HG03521 (cell line): ENCODE results near the gene LIPN.
"Not testable (repeated sequence)": the region's sequence is repeated elsewhere in the genome, so short reads cannot be mapped to it uniquely, and the experiment has no call there.

Experiments
- ATAC-seq: cut with Tn5 transposase; IDR thresholded peaks from one replicate; pipeline ENCODE4 v1.9.1; 2021; ENCODE audit warnings: mild to moderate bottlenecking, moderate library complexity; ENCODE audit not compliant: unreplicated experiment

The LIPN gene

GRCh38 chr10:88759366-88760101 is at the start of gene LIPN:
Gene LIPN, plus strand, starts transcription at chr10:88760020. Its CDS starts 1,386 bp downstream, at chr10:88761406.
- ATAC-seq = no peak

DNA sequence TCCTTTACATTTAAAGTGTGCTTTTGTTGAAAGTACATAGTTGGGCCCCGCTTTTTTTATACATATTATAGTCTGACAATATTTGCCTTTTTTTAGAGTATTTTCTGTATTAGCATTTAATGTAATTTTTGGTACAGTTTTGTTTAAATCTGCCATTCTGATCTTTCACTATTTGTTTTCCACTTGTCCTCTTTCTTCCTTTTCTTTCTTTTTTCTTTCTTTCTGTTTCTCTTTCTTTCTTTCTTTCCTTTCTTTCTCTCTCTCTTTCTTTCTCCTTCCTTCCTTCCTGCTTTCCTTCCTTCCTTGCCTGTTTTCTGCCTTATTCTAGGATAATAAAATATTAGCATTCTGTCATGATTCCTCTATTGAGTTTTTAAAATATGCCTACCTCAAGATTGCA is 44.3 kb upstream of the LIPN start:
- no peak for ATAC-seq

- no peak for ATAC-seq
These were observed 38.4 kb upstream of the LIPN start for GRCh38 chr10:88721392-88721791.

DNA sequence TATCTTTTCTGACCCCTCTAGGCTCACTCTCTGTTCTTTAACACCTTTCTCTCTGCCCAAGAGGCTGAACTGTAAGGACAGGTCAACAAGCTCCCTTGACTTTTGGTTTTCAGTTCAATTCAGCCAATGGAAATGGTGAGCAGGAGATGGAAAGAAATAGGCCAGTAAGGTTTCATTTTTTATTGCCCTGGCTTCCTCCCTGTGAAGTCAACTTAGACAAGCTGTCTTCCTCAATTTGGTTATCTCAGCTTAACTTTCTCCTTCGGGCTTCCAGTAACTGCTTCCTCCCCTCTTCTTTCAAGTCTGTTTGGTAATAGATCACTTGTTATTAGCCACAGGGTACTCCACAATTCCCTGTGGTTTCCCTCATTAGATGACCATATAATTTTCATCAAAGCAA is 34.0 kb upstream of the LIPN start:
- ATAC-seq = no peak

- no peak for ATAC-seq
These were observed 31.6 kb upstream of the LIPN start for GRCh38 chr10:88728107-88728763.

- ATAC-seq = no peak
These were observed 29.0 kb upstream of the LIPN start for GRCh38 chr10:88730864-88731263.

DNA sequence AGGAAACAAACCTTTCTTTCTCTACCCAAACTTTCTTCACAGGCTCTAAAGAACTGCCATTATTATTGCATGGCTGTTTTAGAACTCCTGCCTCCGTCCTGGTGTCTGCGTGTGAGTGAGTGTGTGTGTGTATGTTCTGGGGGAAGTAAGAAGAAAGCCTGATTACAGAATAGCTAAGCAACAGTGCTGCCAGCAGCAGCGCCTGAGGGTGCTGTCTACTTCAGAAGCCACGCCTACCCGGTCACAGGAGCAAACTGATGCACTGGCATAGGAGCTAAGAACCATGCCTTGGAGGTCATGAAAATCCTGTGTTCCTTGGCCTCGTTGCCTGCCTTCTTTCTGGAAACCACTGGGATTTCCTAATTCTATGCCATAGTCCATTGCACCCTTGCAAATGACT is 28.5 kb upstream of the LIPN start:
- no peak for ATAC-seq

DNA sequence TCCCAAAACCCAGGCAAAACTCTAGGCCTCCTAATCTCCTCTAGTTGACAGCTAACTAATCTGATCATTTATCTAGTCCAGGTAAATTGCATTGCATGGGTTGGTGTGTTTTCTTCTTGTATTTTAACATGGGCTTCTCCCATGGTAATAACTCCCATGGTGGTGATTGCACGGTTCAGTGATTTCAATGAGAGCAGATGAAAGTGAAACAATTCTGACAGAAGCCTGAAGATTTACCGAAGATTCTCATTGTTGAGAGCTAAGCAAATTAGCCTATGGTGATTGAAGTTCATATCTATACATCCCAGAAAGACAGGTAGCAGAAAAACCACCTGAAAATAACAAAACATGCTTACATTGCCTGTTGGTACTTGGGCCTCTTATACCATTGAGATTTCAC is 26.6 kb upstream of the LIPN start:
- ATAC-seq = no peak

- no peak for ATAC-seq
These were observed 24.2 kb upstream of the LIPN start for GRCh38 chr10:88735661-88736060.

- not testable (repeated sequence) for ATAC-seq
These were observed 17.9 kb upstream of the LIPN start for GRCh38 chr10:88741921-88742320.

- no peak for ATAC-seq
These were observed 17.4 kb upstream of the LIPN start for GRCh38 chr10:88742448-88742847.

DNA sequence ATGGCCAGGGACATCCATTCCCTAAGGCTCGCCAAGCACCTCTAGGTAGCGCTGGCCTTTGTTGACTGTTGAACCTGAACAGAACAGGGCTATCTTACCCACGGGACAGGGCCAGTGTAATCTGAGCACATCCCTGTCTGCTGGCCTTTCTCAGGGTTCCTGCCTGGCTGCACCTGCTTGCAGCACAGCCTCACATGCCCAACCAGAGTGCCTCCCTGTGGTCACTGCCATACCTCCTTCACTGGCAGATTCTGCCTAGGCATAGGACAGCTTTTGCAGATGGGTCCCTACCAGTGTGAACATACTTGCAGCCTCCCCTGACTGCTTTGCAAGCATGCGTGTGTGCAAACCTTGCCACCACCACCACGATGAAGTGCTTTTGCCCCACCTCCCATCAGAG is 15.8 kb upstream of the LIPN start:
- no peak for ATAC-seq

GRCh38 chr10:88745633-88746032 is 14.2 kb upstream of the LIPN start:
- ATAC-seq = no peak

DNA sequence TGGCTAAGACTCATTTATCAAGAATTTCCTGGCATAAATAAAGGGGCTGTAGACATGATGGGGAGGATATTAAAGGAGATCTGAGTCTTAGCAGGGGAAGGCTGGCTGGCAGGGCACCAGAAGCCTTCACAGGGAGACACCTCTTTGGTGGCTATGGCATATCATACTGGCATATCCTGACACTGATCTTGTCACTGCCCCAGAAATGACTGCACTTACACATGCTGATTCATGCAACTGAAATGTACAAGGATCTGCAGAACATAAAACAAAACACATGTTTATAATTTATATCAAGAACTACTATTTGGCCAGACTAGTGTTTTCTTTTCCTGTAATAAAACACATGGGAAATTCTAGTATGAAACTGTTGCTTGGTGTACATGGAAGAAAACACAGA is 5.5 kb upstream of the LIPN start:
- ATAC-seq = no peak

GRCh38 chr10:88755753-88756152 is 4.1 kb upstream of the LIPN start:
- no peak for ATAC-seq

DNA sequence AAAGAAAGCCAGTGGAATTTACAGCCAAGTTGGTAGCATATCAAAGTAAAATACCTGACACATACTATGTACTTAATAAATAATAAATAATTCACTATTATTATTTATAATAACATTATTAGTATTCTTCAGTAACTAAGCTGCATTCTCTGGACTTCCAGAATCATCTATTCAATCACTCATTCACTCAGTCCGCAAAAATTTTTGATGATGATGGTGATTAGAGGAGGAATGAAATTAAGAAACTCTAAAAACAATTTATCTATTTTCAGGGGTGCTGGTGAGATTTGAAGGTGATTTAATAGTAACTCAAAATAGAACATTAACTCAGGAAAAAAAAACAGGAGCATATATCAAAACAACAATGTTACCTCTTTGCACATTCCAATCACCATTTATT is 3.2 kb upstream of the LIPN start:
- no peak for ATAC-seq

GRCh38 chr10:88762906-88763305 is 3.1 kb downstream of the LIPN start:
- ATAC-seq = no peak

DNA sequence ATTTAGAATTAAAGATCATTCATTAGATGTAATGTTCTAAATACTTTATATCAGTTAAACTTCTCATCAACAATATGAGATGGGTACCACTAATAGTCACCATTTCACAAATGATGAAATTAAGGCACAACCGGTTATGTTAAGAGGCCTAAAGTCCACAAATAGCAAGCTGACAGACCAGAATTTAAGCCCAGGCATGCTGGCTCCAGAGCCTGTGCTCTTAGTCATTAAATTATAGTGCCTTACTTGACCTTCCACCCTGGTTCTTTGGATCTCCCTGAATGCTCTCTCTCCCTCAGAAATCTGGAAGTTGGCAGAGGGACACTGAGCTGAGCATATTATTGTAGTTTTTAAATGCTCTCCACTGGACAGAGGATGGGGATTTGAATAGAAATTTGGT is 3.6 kb downstream of the LIPN start:
- ATAC-seq = no peak

DNA sequence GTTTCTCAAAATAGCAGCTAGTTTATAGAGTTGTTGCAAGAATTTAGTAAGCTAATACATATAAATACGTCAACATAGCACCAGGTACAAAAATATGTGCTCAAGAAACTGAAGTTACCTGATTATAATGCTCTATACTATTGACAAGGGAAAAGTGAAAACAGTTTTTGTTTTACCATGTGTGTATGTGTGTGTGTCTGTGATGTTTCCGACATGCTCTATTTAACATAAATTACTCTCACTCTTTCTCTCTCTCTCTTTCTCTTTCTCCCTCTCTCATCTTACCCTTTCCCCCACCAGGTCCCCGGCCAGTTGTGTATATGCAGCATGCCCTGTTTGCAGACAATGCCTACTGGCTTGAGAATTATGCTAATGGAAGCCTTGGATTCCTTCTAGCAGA is 4.3 kb downstream of the LIPN start:
- no peak for ATAC-seq

GRCh38 chr10:88765816-88766215 is 6.0 kb downstream of the LIPN start:
- no peak for ATAC-seq

DNA sequence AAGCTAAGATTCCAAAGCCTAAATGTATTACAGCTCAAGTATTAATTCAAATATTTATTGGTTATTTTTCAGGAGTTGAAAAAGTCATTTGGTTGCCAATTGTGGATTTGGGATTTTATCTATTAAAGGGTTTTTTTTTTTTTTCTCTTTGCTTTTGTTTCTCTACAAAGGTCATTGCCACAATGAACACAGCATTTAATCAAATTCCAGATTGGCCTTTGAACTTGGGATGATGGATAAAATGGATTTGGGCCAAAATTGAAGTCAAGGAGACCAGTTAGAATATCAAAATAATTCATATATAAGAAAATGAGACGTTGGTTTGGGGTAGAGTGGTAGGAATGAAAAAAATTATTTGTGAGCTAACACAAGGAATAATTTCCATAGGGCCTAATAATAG is 9.6 kb downstream of the LIPN start:
- no peak for ATAC-seq

- no peak for ATAC-seq
These were observed 21.4 kb downstream of the LIPN start for GRCh38 chr10:88781206-88781605.

DNA sequence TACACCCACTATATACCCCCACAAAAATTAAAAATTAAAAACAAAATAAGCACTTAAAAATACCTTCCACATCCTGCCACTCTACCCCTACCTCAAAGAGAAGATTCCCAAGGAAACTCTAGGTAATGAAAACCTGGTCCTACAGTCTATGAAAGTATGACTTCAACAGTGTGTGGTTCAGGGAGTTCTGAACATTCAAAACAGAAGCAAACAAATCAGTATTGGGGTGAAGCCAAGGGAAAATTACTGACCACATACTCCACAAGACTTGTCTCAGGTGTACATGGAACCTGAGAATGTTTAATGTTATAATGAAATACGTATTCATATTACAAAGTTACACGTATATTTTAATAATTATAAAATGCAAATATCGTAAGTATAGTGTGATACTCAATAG is 22.4 kb downstream of the LIPN start:
- ATAC-seq = no peak
